NCI-H460 (cell line): ENCODE results near the gene ZNF18. TPM values are rescaled to one million over a fixed set of nuclear protein-coding genes. Genes with fewer than 3 reads are reported as not detected.

Source experiments
- DNase-seq: peaks from one replicate; pipeline ENCODE4 v3.0.0-alpha.2; 2016; ENCODE audit warnings: low read depth; ENCODE audit errors: extremely low read depth
- polyA plus RNA-seq: library from polyadenylated mRNA; depleted of rRNA; stranded (reverse); fragments of >200 nt; gene quantifications from 2 replicates; pipeline ENCODE4 v1.2.3, GENCODE V29; 2014; cell fraction: nucleus; rRNA removed
- total RNA-seq: library from RNA; depleted of rRNA; stranded (reverse); fragments of >200 nt; shearing (Covaris generic); gene quantifications from 2 replicates; pipeline ENCODE4 v1.2.3, GENCODE V29; 2014; rRNA removed

The ZNF18 gene, protein sequence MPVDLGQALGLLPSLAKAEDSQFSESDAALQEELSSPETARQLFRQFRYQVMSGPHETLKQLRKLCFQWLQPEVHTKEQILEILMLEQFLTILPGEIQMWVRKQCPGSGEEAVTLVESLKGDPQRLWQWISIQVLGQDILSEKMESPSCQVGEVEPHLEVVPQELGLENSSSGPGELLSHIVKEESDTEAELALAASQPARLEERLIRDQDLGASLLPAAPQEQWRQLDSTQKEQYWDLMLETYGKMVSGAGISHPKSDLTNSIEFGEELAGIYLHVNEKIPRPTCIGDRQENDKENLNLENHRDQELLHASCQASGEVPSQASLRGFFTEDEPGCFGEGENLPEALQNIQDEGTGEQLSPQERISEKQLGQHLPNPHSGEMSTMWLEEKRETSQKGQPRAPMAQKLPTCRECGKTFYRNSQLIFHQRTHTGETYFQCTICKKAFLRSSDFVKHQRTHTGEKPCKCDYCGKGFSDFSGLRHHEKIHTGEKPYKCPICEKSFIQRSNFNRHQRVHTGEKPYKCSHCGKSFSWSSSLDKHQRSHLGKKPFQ
- total RNA-seq: 7.9 and 11.0 TPM in 2 replicates
- polyA plus RNA-seq: 16.1 and 22.7 TPM in 2 replicates

DNA sequence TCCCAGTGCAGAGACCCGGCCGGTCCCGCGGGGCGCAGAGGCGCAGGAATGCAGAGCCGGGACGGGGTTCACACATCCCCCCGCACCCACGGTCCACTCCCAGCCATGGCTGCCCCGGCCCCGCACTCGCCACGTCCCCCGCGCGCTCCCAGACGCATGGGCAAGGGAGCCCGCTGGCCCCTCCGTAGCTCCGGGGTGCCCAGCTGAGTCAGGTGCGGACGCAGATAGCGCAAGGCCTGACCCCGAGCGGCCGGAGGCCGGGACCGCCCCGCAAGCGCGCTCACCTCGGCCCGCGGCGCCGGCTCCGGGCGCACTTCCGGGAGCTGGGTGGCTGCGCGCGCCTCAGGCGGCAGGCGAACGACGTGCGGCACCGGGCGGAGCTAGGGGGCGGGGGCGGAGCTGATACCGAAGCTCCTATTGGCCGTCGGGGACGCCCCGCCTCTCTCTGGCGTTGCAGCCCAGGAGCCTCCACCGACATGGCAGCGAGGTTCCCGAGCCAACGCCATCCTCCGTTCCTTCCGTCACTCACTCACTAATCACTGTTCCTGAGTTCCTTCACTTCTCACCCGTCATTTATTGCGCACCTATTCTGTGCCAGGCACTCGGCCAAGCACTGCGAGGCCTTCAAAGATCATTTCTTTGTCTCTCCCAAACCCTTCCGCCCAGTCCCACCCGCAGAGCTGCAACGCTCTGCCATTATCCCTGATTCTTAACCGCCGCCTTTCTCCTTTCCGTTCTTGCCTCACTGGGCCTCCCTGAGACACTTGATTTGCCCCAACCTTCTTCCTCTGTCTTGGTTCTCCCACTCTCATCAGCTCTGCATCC lies at the start of gene ZNF18:
Gene ZNF18, minus strand, starts transcription at position 329 of the 825 bp plus-strand sequence. CDS start 4,646 bp downstream, outside the sequence.
- peak; percentile 94 for DNase-seq

DNA sequence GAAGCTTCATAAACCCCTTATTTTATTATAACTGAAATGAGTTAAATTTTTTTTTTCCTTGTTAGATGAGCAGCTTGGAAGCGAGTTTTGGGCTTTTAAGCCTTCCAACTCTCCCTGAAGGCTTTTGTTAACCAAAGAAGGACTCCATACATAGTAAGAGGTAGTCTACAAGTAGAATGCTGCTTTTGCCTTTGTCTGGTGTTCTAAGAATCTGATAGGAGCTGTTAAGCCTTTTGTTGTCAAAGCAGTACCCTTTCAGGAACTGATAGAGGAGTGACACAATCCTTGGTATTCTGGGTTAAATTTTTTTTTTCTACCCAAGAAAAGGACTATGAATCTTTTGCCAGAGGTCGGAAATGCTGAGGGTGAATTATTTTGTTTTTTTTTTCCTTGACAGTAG lies 49.5 kb upstream of the ZNF18 start:
- DNase-seq: no peak

DNA sequence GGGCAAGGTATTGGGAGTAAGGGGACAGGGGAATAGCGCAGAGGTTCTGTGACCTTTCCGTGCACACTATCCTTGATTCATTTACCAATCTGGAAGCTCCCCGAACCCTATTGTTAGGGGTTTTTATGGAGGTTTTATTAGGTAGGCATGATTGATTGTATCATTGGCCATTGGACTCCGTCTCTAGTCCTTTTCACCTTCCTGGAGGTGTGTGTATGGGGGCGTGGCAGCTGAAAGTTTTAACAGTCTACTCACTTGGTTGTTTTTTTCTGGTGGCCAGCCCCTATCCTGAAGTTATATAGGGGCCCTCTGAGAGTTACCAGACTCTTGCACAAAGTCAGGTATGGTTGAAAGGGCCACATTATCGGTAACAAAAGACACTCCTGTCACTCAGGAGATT lies 46.4 kb upstream of the ZNF18 start:
- no peak for DNase-seq

DNA sequence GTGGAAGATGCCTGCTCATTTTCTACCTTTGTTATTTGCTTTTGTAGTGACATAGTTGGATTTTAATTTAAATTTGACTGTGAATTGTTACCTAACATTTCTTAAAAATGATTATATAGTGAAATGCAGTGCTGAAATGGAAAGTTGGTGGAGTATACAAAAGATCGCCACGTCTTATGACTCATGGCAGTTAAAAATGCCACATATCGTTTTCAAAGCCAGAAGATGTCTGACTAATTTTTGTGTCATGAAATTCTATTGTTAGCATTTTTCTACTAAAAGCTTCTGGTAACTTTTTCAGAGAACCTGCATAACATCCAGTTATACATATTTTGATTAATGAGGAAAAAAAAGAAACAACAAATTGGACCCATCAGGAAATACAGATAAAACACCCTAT lies 44.0 kb upstream of the ZNF18 start:
- DNase-seq: no peak

DNA sequence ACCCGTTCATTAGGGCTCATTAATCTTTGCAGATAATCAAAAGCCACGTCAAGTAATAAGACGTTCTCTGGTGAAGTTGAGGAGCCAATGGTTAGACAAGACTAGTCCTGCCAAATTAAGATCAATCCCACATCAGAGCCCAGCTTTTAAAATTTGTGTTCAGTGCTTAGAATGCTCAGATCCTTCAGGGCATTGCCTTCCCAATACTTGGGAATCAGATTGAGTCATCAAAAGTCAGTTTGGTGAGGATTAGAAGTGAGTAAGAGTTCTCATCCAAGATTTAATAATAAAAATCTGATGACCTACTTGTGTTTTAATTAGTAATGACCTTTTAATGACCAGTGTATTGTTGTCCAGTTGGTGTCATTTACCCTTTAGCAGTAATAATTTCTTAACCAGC lies 43.2 kb upstream of the ZNF18 start:
- no peak for DNase-seq

DNA sequence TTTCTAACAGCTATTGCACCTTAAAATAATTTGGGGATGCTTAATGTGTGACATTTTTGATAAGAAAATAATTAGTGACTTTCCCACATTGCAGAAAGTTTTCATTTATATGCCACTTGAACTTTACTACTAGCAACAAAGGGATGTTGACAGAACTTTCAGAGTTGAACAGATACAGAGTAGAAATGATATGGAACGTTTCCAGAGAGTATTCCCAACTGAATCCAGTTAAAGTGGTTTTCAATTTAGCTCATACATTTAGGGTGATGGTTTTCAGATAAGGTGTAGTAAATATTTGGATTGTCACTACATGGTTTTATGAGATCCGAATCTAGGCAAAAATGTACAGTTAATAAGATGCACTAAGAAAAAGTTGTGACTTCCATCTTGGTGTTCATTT lies 40.7 kb upstream of the ZNF18 start:
- no peak for DNase-seq

DNA sequence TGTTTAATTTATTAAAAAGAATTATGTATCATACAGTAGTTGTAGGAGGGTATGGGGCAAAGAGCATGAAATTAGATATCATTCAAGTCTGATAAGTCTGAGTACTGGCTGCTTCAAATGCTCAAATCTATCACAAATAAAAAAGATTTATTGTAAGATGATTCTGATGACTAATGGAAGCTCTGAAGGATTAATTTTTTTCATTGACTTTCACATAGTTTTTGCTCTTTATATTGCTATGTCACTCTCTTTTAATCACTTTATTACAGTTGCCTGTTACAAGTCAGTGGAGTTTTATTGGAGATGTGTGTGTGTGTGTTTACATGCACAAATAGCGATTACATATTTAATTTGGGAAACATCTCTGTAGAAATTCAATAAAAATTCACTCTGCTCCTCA lies 38.4 kb upstream of the ZNF18 start:
- no peak for DNase-seq

DNA sequence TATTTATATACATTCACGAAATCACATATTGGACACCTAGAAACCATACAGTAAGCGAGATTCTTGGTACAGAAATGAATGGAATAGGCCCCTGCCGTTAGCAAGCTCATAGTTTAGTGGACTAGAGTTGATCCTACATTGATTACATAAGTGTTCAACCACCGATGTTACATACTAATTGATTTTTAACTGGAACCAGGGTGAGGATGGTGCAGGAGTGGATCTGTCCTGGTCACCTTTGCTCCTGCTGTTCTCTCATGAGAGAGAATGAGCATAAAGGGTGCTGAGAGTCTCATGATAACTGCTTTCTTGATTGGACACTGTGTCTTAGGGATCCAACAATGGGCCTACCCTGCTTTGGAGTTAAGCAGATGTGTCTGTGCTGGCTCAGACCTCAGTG lies 37.3 kb upstream of the ZNF18 start:
- no peak for DNase-seq

DNA sequence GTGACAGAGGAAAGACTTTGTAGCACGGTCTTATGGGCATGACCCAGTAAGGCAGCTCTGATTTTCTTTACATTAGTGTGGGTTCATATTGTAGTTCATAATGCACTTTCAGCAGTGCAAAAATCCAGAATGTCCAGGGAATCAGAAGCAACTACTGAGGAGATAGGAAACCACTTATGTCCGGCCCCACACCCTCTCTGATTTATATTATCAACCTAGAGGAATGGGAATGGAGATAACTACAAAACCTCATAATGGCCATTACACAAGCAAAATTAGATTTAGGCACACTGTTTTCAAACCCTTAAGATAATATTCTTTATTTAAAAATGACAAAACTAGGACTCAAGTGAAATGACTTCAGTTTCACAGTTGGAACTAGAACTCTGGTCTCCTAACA lies 31.3 kb upstream of the ZNF18 start:
- DNase-seq: no peak

DNA sequence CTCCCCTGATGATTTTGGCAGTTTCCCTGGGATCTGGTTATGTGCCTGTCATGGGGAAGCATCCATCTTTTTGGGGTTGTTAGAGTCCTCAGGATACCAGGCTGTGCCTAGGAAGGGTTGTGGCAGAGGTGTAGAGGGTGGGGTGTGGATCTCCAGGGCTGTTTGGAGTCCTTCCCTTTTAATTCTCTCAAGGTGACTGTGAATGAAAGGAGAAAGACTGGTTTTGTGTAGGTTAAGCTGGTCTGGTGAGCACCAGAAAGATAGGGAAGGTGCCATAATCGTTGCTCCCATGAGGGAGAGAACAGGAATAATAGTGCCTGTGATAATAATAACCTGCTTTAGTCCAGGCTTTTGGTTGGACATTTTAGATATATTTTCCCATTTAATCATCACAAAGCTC lies 30.4 kb upstream of the ZNF18 start:
- DNase-seq: no peak

DNA sequence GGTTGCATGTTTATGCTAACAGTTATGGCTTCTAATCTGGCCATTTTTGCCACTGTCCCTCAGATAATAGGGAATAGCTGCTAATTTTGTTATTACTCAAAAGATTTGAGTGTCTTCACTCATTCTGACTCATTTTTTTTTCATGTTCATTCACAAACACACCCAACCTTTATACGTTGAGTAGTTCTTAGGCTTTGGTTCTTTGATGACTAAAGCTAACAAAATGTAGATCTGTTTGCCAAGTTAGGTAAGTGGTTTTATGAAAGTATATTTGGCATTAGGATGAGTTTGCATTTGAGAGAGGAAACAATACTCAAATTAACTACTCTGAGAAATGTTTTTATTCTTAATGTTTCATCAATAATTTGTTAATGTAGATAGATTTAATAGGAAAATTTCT lies 27.1 kb upstream of the ZNF18 start:
- DNase-seq: no peak

DNA sequence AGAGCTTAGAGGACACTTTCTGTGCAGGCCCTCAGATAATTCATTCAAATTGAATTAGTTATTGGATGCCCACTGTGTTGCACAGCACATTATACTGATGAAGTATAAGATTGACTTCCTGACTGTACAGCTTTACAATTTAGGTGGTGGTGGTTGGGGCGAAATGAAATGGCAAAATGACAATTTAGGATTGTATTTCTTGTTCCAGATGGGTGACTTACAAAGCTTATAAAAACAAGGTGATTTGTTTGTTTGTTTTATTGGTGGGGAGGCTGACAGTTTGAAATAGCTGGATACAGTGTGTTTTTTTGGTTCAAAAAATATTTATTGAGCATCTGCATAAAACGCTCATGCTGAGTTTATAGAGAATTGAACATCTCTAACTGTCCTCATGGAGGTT lies 25.0 kb upstream of the ZNF18 start:
- no peak for DNase-seq

DNA sequence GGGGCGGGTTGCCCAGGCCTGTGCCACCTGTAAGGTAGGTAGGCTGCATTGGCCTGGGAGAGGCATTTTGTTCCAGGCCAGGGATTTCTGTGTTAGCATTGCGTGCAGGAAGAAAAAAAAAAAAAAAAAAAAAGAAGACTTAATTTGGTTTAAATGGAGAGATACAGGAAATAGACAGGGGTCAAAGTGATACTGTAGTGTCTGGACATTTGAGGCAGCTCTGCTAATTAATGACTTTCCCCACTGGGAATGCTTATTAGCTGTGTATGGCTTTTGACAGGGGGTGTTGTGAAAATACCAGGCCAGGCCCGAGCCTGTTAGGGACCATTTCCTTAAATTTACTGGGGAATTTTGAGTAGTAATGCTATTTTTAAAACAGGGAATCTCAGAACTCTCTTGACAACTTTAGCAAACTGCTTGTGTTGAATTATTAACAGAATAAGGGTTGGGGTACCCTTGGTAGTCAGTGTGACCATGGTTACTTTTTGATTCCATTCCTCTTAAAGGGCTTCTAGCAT lies 24.4 kb upstream of the ZNF18 start:
- DNase-seq: no peak

DNA sequence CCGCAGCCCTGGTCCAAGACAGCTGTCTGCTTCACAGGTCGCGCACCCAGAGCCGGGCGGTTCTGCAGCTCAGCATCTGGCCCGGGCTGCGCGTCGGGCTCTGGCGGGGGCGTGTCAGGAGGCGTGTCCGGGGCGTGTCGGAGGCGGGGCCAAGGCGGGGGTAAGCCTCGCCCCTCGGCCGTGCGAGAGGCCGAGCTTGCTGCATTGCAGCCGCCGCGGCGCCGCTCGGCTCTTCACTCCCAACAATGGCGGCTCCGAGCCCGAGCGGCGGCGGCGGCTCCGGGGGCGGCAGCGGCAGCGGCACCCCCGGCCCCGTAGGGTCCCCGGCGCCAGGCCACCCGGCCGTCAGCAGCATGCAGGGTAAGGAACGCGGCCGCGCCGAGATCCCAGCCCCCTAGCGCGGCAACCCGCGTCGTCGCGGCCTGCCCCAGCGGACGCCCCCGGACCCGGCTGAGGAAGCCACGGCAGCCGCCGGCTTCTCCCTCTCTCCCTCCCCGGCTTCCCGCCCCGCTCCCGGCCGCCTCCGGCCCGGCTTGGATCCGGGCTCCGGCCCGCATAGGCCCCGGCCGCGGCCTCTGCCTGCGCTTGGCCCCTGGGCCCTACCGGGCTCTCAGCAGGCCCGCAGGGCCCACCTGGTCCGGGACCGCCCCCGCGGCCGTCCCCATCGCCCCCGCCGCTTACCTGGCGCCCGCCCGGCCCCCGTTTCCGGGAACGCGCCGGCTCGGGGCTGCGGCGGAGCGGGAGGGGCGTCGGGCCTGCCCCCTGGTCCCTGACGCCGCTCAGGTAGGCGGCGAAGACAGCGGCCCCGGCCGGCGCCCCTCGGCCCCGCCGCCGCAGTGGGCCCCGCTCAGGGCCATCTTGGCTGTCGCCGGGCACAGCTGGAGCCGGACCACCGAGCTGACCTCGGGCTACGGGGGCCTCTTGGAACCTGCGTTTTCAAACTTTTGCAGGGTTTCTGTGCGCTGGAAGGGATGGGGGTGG lies 23.7 kb upstream of the ZNF18 start, which contains the start of gene MAP2K4:
Gene MAP2K4, plus strand, starts transcription at position 236 of the 981 bp plus-strand sequence. Its CDS starts 10 bp downstream, at position 246.
- DNase-seq: peak; percentile 85

DNA sequence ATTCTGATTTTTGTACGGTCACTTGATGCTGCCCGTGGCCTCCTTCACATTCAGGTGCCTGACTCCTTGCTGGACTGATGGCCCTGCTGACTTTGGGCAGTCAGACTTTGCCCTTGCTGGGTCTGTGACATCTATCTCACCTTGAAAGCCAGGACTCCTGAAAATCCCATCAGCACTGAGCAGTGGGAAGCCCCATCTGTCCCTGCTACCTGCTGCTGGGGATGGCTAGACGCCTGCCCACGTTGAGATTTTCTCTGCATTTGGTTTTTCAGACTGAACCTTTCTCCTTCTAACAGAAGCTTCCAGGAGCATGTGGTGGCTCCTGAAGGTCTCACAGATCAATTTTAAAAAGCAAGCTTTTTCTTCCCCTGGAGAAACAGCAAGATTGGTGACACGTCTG lies 10.2 kb upstream of the ZNF18 start:
- no peak for DNase-seq

DNA sequence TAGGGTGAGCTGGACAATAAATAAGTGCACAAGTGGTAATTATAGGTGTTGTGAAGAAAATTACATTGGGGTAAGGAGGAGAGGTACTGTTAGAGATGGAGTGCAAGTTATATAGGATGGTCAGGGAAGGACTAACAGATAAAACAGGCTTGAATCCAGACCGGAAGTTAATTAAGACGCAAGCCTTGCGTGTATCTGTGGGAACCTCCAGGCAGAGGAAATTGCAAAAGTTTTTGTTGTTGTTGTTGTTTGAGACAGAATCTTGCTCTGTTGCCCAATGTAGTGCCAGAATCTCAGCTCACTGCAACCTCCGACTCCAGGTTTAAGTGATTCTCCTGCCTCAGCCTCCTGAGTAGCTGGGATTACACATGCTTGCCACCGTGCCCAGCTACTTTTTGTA lies 2.4 kb upstream of the ZNF18 start:
- DNase-seq: no peak

DNA sequence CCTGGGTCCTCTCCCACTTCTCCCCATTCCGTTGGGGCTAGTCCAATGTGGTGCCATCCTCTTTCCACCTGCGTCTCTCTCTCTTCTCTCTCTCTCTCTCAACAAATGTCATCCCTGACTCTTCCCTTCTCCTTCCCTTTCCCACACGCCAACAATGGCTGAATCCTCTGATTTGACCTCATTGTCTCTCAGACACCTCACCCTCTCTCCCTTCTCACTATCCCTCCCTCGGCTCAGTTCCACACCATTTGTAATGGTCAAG lies 628 bp upstream of the ZNF18 start:
- no peak for DNase-seq

DNA sequence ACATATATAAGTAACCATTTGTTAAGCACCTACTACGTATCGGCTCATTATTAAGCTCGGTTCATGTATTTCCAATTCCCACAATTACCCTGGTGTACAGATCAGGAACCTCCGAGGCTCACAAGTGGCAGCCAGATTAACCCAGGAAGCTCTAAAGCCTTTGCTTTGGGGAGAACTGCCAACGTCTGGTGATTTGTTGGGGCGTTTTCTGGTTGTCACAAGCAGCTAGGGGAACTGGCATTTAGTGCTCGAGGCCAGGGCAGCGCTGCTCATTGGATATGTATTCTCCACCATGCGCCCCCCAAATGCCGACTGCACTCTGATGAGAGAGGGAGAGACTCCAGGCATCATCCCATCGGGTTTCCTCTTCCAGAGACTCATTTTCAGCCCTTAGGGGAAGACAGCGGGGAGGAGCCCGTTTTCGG lies 541 bp downstream of the ZNF18 start:
- DNase-seq: peak; percentile 29

DNA sequence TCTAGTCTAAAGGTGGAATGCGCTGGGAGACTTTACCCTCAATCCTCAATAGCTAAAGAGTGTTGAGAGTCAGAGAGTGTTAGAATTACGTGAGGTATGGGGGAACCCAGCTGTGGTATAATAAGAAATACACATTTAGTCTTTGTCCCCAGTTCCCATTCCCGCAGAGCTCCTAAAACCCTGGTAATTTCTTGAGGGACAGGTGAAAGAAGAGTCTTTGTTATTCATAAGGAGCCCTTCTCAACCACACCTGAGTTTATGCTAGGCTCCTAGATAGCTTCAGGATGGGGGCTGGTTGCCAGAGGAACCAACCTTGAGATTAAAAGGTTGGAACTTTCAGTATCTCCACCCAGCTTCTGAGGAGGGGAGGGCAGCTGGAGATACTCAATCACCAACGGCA lies 5.8 kb downstream of the ZNF18 start:
- DNase-seq: no peak

DNA sequence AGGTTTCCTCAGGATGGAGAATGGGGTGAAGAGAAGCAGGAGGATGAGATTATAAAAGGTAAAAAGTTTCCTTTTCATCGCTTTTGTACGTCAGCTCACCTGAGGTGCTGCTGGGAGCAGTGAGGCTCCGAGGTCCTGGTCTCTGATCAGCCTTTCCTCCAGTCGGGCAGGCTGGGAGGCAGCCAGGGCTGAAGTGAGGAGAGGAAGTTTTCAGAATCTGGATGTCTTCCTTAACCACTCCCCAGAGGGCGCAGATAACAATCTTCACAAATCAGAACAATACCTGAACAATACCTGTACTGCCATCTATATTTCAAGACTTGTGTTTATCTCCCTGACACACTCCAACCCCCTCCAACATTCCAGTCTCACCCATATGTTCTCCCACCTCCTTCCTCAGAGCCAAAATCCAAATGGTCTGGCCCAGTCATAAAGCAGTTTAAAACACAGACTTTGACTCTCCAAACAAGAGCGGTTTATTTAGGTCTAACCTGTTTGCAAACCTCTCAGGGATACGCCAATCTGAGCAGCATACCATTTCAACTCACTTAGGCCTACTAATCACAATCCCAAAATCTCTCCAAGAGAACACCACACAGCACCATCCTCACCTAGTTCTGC lies 6.8 kb downstream of the ZNF18 start:
- no peak for DNase-seq
